Neural progenitor cell (in vitro differentiated cells): Measurements from ENCODE around the gene SND1.

Experiments used
- EZH2 ChIP-seq: fragments of 200-600 bp; sonication (generic); IDR thresholded peaks from 2 replicates; pipeline ENCODE4 v1.6.1; 2017; ENCODE audit warnings: antibody characterized with exemption, mild to moderate bottlenecking, moderate library complexity
- TF ChIP-seq, protein P1 (sequence below): fragments of 200-600 bp; sonication (generic); IDR thresholded peaks from 2 replicates; pipeline ENCODE4 v1.5.1; 2017; ENCODE audit warnings: antibody characterized with exemption, mild to moderate bottlenecking

GRCh38 chr7:127878791-127879190 is 226.8 kb downstream of the SND1 start:
- TF ChIP-seq, protein P1, sequence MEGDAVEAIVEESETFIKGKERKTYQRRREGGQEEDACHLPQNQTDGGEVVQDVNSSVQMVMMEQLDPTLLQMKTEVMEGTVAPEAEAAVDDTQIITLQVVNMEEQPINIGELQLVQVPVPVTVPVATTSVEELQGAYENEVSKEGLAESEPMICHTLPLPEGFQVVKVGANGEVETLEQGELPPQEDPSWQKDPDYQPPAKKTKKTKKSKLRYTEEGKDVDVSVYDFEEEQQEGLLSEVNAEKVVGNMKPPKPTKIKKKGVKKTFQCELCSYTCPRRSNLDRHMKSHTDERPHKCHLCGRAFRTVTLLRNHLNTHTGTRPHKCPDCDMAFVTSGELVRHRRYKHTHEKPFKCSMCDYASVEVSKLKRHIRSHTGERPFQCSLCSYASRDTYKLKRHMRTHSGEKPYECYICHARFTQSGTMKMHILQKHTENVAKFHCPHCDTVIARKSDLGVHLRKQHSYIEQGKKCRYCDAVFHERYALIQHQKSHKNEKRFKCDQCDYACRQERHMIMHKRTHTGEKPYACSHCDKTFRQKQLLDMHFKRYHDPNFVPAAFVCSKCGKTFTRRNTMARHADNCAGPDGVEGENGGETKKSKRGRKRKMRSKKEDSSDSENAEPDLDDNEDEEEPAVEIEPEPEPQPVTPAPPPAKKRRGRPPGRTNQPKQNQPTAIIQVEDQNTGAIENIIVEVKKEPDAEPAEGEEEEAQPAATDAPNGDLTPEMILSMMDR, result no peak
- no peak for TF ChIP-seq EZH2
